Left lung (tissue), 10 donors: ENCODE data around the gene CCDC9. TPM values are rescaled to one million over a fixed set of nuclear protein-coding genes. Genes with fewer than 3 reads are reported as not detected.
"Not testable (repeated sequence)": the region's sequence is repeated elsewhere in the genome, so short reads cannot be mapped to it uniquely, and the experiment has no call there.

Experiments
- ATAC-seq: fragments of 200-7000 bp; cut with Tn5 transposase; one replicate; pipeline ENCODE4 v1.9.1; 2020; ENCODE audit warnings: moderate library complexity
- DNase-seq, 4 donors: peaks; one replicate each; pipeline ENCODE4 v3.0.0-alpha.2; 2013 to 2020
- H3K27ac ChIP-seq, 2 donors: fragments of 200-600 bp; sonication (generic) in 1 of 2; one replicate each; pipeline versions ENCODE4 v1.5.0 to v1.8.0; 2020 to 2021
- H3K27me3 ChIP-seq, 2 donors: fragments of 200-600 bp; sonication (generic) in 1 of 2; one replicate each; pipeline versions ENCODE4 v1.5.0 to v1.8.0; 2020 to 2021
- H3K36me3 ChIP-seq, 2 donors: fragments of 200-600 bp; sonication (generic) in 1 of 2; one replicate each; pipeline versions ENCODE4 v1.5.0 to v1.8.0; 2020 to 2021
- H3K4me1 ChIP-seq, 2 donors: fragments of 200-600 bp; one replicate each; pipeline ENCODE4 v1.8.0; 2021
- H3K4me3 ChIP-seq, 2 donors: fragments of 200-600 bp; sonication (generic) in 1 of 2; one replicate each; pipeline versions ENCODE4 v1.5.0 to v1.8.0; 2020 to 2021; ENCODE audit warnings: mild to moderate bottlenecking in 1 of 2
- H3K9me3 ChIP-seq, 2 donors: fragments of 200-600 bp; sonication (generic) in 1 of 2; one replicate each; pipeline versions ENCODE4 v1.5.0 to v1.8.0; 2020 to 2021
- CTCF ChIP-seq, 2 donors: fragments of 200-600 bp; sonication (generic) in 1 of 2; IDR thresholded peaks; one replicate each; pipeline versions ENCODE4 v1.5.0 to v1.8.0; 2021; ENCODE audit warnings: antibody characterized with exemption in 2 of 2
- intact Hi-C, 2 donors: fragments of 100-400 bp; cut with DNase I; formaldehyde crosslinking; loops; one replicate each; pipeline versions ENCODE4 v1.11.2 to v1.14.2; 2022
- polyA plus RNA-seq, 6 donors: library from polyadenylated mRNA; unstranded; fragments of 120-200 nt; gene quantifications; one replicate each; pipeline ENCODE4 v1.2.1, GENCODE V29; 2013; ENCODE audit not compliant: insufficient read length in 6 of 6
- total RNA-seq, 2 donors: library from RNA; stranded (reverse); fragmentation: NEBNext Ultra II Directional; extraction: Animal tissue kit (Norgen Biotek cat#: 25700); gene quantifications; one replicate each; pipeline ENCODE4 v1.2.1, GENCODE V29; 2021
- donor health status: DM: no; HTN: yes; CAD: no.
- donor health status: DM: no; HTN: no; CAD: no.

CCDC9 gene
- total and polyA plus RNA-seq, 8 donors = 24.7 to 35.8 (median 28.6) TPM

GRCh38 chr19:47247308-47247990 is 8.9 kb upstream of the CCDC9 start:
- H3K27me3 ChIP-seq = peaks cover 0 to 9% of the 10 kb centered on the region in 2 donors
- DNase-seq = peak; percentile 42 to 95 (median 78)
- no peak overlapping the region for H3K4me3 ChIP-seq
- no peaks in the 10 kb centered on the region for H3K9me3 ChIP-seq
- TF ChIP-seq CTCF (IDR thresholded peaks at IDR 0.05) = peak; percentile 89 to 91
- no peaks in the 10 kb centered on the region for H3K36me3 ChIP-seq
- intact Hi-C loops = loop anchor here in 1 of 2 donors (5.0 kb wide), 1 partner anchor 40 kb away; no protein-coding TSS in a partner anchor
- peaks cover 2 to 33% of the 10 kb centered on the region in 2 donors for H3K4me1 ChIP-seq
- ATAC-seq = peak; percentile 39
- H3K27ac ChIP-seq = no peak overlapping the region

- H3K27ac ChIP-seq, H3K9me3 ChIP-seq, H3K4me3 ChIP-seq, H3K36me3 ChIP-seq, ATAC-seq, H3K27me3 ChIP-seq, intact Hi-C loops, DNase-seq, H3K4me1 ChIP-seq: not testable (repeated sequence)
Observed at GRCh38 chr19:47253016-47253415, 3.3 kb upstream of the CCDC9 start.

GRCh38 chr19:47253467-47253881 is 2.9 kb upstream of the CCDC9 start:
- no peak for TF ChIP-seq CTCF (IDR thresholded peaks at IDR 0.05)
- peaks cover 0 to 4% of the 10 kb centered on the region in 2 donors for H3K36me3 ChIP-seq
- H3K27me3 ChIP-seq = no peaks in the 10 kb centered on the region
- ATAC-seq = no peak
- no peak overlapping the region for H3K27ac ChIP-seq
- no peaks in the 10 kb centered on the region for H3K9me3 ChIP-seq
- DNase-seq = no peak
- intact Hi-C loops = no loop called here
- peaks cover 9 to 10% of the 10 kb centered on the region in 2 donors for H3K4me1 ChIP-seq
- H3K4me3 ChIP-seq = no peak overlapping the region

GRCh38 chr19:47253970-47254369 is 2.4 kb upstream of the CCDC9 start:
- Histone ChIP-seq H3K4me3 (no peak overlapping the region), H3K4me1 (peaks cover 12 to 15% of the 10 kb centered on the region in 2 donors), H3K27ac (no peak overlapping the region), H3K27me3 (no peaks in the 10 kb centered on the region), H3K9me3 (no peaks in the 10 kb centered on the region), H3K36me3 (peaks cover 0 to 9% of the 10 kb centered on the region in 2 donors)
- DNase-seq (no peak), ATAC-seq (no peak)
- TF ChIP-seq CTCF (IDR thresholded peaks at IDR 0.05) = no peak
- intact Hi-C loops = no loop called here

GRCh38 chr19:47256693-47257410 is 527 bp downstream of the CCDC9 start:
- DNase-seq (peak; percentile 98 to 100 (median 100)), ATAC-seq (peak; percentile 87)
- H3K36me3 ChIP-seq = peaks cover 0 to 36% of the 10 kb centered on the region in 2 donors
- H3K27me3 ChIP-seq = no peaks in the 10 kb centered on the region
- H3K27ac ChIP-seq = peak overlapping the region; percentile 89 to 90
- no peak for TF ChIP-seq CTCF (IDR thresholded peaks at IDR 0.05)
- intact Hi-C loops = no loop called here
- H3K4me1 ChIP-seq = peaks cover 12 to 26% of the 10 kb centered on the region in 2 donors
- H3K4me3 ChIP-seq = peak overlapping the region; percentile 50 to 51
- H3K9me3 ChIP-seq = no peaks in the 10 kb centered on the region
